NCI-H1092 (cell line): ENCODE measurements around the gene DST.
A peak's percentile ranks its signal among the peaks of the same experiment; 100 is the strongest.

Source experiments
- DNase-seq: peaks from one replicate; lab custom pipeline; 2025; lab: John Stamatoyannopoulos, UW

The DST gene

DNA sequence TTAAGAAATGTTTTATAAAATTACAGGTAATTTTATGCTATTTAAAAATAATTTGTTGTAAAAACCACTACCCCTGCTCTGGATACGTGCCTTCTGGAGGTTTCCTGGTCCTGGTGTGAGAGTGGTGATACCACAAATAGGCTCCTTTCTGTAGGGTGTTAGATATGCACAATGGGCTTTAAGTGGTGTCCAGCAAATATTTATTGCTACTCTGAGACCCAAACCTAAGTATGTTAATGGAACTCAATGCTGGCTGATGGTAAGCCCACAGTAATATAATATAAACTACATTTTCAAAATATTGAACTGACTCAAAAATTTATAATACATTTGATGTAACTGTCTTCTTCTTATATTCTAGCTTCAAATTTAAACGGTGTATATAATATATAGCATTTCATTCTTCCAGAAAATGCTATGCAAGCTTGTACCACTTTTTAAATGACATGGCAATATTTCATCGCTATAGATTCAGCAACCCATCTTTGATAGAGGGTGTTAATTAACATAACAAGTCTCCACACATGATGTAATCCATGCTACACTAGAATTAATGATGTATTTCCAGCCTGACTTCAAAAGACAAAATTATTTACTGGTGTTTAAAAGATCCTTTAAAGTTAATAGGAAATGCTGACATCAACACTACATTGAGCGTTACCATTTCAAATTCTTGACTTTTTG, 161.9 kb downstream of the DST start:
- DNase-seq = no peak

- DNase-seq = no peak
Observed at GRCh38 chr6:56480246-56480645, 162.4 kb downstream of the DST start.

DNA sequence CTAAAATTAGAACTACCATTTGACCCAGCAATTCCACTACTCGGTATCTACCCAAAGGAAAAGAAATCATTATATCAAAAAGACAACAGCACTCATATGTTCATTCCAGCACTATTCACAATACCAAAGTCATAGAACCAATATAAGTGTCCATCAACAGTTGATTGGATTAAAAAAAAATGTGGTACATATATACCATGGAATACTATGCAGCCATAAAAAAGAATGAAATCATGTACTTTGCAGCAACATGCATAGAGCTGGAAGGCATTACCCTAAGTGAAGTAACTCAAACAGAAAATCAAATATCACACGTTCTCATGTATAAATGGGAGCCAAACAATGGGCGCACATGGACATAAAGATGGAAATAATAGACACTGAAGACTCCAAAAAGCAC, 163.3 kb downstream of the DST start:
- no peak for DNase-seq

- no peak for DNase-seq
Observed at GRCh38 chr6:56478202-56478601, 164.5 kb downstream of the DST start.

- no peak for DNase-seq
Observed at GRCh38 chr6:56477241-56477640, 165.4 kb downstream of the DST start.

DNA sequence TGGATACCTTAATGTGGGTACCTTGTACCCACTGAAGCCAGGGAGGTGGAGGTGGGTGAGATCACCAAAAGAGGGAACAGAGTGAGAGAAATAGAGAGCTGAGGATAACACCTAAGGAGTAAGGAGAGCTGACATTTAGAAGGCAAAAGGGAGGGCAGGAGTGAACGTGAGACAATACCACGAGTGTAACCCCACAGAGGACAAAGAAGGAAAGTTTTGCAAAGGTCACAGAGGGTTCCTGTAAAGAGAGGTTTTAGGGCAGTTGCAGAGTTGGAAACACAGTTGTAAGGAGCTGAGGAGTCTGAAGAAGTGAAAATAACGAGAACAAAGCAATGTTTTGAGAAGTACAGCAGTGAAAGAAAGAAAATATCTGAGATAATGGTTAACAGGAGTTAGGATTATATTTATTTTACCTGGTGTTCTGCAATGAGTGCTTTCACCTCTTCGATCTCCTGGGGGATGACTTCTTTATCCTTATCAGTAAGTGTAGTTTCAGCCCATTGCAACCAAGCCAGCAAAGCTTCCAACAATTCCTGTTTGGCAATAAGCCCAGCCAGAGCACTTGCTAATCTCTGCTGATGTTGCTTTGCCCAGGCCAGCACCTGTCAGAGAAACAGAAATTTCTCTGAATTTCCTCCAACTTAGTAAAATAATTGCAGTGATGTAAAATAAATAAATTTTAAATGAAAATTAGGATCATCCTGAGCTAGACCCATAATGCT, 166.8 kb downstream of the DST start:
- peak; percentile 35 for DNase-seq

GRCh38 chr6:56474532-56474931, 168.2 kb downstream of the DST start:
- DNase-seq = no peak

DNA sequence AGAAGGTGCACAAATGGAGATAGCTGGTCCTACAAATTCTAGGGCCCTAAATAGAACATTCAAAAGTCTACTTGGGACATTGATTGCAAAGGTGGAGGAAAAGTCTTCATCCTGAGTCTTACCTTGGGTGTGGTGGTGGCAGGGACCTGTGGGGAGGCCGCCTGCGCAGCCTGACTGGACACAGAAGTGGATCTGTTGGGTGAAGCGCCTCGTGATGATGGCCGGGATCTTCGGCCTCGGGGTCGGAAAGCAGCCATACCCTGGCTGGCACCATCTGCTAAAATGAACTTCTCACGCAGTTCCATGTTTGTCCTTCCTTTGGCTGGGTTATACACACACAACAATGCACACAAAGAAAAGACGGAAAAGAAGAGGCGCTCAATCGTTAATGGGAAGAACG, 179.2 kb downstream of the DST start:
- DNase-seq = no peak

DNA sequence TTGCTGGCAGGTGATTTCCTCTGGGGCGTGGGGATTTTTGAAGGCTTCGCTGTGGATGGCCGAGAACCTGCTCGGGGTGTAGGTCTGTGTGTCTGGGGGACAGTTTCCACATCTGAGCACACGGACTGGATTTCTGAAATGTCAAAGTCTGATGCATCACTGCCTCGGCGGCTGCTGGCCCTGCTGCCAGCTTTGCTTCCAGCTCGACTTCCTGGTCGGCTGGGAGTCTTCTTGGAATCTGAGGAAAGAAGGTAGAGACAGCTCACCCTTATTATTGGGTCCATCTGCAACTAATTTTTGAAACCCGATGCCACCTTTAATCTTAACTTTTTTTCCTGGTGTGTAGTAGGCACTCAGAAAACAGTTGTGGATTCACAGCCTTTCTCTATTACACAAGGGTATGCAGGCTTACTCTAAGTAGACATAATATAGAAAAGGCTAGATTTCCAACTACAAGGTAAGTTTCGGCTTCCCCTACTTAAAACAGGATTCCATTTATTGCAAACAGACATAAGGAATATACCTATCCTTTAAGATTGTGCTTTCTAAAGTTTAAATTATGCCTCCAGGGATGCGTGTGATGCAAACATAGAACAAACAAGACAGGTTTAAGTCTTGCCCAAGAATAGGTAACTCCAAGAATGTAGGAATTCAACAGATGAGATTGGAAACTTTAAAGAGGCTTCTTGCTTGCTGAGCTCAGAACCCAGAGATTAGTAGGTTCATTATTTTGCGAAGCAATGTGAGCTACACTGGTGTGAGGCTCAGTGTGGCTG, 183.5 kb downstream of the DST start:
- DNase-seq = no peak

- DNase-seq = no peak
Observed at GRCh38 chr6:56458324-56458884, 184.3 kb downstream of the DST start.

DNA sequence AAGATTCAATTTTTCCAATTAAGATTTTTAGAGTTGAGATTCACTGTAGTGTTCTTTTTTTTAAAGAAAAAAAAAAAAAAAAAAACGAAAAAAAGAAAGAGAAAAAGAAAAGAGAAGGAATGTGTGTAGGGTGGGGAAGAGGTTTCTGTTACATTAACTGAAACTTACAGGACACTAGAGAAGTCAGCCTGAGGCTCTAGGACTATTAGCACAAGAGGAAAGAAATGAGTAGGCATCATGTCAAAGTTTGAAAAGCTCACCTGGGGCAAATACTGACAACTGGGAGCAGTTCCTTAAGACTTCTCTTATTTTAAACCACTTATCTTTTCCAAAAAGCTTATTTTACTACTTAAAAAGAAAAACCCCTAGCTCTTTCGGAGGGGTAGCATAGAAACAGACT, 185.9 kb downstream of the DST start:
- no peak for DNase-seq

- no peak for DNase-seq
Observed at GRCh38 chr6:56450882-56451739, 191.6 kb downstream of the DST start.

GRCh38 chr6:56450376-56450775, 192.3 kb downstream of the DST start:
- DNase-seq = no peak

- no peak for DNase-seq
Observed at GRCh38 chr6:56448046-56448445, 194.6 kb downstream of the DST start.

GRCh38 chr6:56445818-56446217, 196.9 kb downstream of the DST start:
- DNase-seq = no peak

- no peak for DNase-seq
Observed at GRCh38 chr6:56444855-56445254, 197.8 kb downstream of the DST start.

DNA sequence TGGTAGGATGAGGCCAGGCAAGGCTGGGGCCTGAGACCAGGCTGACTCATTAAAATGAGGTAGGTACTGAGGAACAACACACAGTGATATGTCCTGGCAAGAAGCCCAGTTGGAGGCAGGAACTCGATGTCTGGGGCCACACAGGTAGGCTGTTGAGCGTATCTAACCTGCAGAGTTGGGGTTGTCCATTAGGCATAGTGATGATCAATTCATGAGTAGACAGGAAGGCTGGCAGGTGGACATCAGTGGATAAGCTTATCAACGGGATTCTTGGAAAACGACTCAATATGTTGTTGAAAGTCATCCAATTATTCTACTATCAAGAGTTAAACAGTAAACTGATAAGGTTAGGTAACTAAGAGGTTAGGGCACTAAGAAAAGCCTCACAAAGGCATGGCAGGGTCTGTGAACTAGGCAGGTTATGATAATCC, 202.1 kb downstream of the DST start:
- no peak for DNase-seq

DNA sequence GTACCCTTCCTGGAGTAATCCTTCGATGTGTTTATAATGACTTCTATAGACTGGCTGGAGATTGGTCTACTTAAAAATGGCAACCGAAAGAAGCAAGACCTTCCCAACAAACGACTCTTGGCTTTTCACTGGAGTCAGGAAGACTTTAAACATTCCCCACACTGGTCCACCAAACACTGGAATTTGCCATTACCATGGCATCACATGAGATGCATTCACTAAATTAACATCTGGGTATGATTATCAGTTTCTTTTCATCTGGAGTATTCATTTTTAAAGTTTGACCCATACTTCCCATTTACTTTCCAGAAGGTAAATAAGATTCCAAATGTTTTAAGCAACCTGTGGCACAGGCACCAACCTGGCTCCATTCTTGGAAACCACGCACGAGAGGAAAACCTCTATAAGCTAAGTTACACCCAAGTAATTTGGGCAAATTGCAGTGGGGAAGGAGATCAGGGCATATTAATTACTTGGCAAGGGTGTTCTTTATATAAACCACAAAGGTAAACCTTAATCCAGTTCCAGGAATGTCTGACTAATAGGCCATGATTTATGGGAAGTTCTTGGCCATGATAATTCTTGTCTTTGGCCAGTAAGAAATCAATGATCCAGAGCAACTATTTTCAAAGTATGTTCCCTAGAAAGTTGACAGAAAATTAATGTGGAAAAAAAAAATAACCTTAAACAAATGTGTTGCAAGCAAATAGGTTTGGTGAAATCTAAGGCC, 205.4 kb downstream of the DST start:
- no peak for DNase-seq

- no peak for DNase-seq
Observed at GRCh38 chr6:56435754-56436153, 206.9 kb downstream of the DST start.

GRCh38 chr6:56435326-56435725, 207.4 kb downstream of the DST start:
- DNase-seq = no peak

GRCh38 chr6:56434606-56435005, 208.1 kb downstream of the DST start:
- DNase-seq = no peak
